Measurements from ENCODE around the gene COL4A2.

Gene COL4A2

GRCh38 chr13:110290153-110290552 is 16.9 kb upstream of the COL4A2 start:
- no peak for DNase-seq (ENCODE audit: low read depth in 1 of 2, low spot score in 1 of 2)

GRCh38 chr13:110290826-110291225 is 16.3 kb upstream of the COL4A2 start:
- no peak for DNase-seq (ENCODE audit: low read depth in 1 of 2, low spot score in 1 of 2)

- DNase-seq (ENCODE audit: low read depth in 1 of 2, low spot score in 1 of 2) = no peak
Observed at GRCh38 chr13:110291286-110291685, 15.8 kb upstream of the COL4A2 start.

DNA sequence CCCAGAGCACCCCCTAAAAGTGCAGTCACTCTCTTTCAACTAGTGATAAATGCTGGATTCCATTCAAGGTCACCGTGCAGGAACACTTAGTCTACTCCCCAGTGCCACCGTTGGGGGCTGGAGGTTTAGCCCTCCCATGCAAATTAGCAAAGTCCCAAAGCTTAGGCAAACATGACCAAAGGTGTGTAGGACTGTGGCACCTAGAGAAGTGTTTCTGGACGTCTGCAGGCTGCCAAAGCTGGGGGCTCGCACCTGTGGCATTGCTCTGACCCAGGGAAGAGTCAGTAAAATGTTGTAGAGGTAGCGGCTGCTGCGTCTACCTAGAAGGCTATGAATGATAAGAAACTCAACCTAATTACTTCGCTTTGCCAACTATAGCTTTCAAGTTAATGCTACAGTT is 14.0 kb upstream of the COL4A2 start:
- no peak for DNase-seq (ENCODE audit: low read depth in 1 of 2, low spot score in 1 of 2)

DNA sequence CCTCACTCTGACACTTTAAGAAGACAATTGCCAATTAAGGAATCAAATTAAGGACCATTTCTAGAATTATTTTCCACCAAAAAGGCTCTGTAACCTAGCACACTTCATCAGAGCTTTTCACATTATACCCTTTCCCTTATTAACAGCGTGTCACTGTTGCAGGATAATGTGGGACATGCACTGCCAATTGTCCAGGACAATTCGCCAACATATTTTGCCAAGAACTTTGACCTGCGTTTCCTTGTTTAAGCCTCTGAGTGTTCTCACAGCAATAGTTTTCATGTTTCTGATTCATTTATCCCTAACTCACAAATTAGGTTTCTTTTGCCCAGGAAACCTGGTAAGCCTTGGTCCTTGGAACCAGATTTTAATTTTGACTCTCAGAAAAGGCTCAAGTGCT is 13.4 kb upstream of the COL4A2 start:
- DNase-seq (ENCODE audit: low read depth in 1 of 2, low spot score in 1 of 2) = no peak

- no peak for DNase-seq (ENCODE audit: low read depth in 1 of 2, low spot score in 1 of 2)
Observed at GRCh38 chr13:110294146-110294545, 12.9 kb upstream of the COL4A2 start.

DNA sequence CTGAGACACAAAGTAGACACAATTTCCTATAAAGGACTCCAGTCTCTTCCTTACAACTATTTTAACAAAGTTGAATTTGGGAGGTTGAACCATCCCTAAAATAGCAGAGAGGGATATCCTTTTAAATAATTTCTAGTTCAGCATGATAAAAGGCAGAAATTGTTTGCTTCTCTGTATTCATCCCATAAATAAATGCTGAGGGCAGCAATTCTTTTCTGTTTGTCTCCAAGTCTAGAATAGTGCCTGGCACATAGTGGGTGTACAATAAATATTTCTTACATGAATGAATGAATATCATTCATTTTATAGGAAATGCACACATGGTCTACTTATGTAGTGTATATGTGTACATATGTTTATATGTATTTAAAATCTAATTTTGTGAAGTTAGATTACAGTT is 12.5 kb upstream of the COL4A2 start:
- no peak for DNase-seq (ENCODE audit: low read depth in 1 of 2, low spot score in 1 of 2)

- DNase-seq (ENCODE audit: low read depth in 1 of 2, low spot score in 1 of 2) = no peak
Observed at GRCh38 chr13:110297011-110297410, 10.1 kb upstream of the COL4A2 start.

DNA sequence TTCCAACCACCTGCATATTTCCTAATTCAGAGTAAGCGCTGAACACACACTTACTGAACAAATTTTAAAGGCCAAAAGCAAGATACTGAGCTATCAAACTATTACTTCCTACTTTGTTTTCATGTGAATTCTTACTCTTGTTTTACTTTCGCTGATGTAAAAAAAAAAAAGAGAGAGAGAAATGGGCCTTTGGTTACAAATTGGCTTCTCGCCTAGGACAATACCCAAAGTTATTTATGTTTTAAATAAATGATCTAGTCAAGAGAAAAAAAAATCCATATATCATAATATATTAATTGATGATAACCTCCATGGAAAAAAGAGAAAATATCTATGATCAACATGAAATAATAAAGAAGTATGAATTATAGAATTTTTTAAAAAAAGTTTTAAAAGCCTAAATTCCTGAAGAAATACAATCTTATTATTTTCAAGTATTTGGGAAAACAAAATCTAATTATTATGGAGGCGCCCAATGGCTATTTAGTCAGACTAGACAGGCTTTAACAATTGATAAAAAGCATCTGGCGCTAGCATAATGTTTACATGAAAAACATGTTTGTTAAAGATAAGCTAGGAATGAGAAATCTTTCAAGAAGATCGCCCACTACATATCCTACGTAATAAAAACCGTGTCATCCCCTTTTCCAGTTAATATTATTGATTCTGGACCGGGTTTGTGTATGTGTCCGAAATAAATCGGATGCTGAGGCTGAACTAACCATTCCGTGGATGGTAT is 9.1 kb upstream of the COL4A2 start:
- no peak for DNase-seq (ENCODE audit: low read depth in 1 of 2, low spot score in 1 of 2)

GRCh38 chr13:110298505-110299282 is 8.4 kb upstream of the COL4A2 start:
- DNase-seq (ENCODE audit: low read depth in 1 of 2, low spot score in 1 of 2) = no peak

DNA sequence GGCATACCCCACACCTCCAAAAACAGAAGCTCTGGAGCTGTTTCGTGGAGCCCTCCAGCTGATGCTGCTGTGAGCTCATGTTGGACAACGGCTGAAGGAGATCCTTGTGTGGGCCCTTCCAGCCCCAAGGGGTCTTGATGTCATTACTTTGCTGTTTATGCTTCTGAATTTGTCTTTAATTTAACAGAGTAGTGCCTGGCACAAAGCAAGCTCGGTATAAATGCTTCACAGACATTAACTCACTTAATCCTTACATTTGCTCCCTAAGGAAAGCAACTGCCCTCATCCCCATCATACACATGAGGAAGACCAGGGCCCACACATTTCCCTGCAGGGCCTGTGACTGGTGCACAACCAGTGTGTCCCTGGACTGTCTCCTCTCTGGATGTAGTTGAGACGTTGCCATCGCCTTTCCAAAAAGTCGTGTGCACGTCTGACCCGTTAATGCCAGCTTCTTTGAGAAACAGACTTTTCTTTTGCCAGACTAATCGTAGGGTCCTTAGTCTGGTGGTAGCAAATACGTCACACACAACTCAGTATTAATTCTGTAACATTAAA is 7.7 kb upstream of the COL4A2 start:
- no peak for DNase-seq (ENCODE audit: low read depth in 1 of 2, low spot score in 1 of 2)

DNA sequence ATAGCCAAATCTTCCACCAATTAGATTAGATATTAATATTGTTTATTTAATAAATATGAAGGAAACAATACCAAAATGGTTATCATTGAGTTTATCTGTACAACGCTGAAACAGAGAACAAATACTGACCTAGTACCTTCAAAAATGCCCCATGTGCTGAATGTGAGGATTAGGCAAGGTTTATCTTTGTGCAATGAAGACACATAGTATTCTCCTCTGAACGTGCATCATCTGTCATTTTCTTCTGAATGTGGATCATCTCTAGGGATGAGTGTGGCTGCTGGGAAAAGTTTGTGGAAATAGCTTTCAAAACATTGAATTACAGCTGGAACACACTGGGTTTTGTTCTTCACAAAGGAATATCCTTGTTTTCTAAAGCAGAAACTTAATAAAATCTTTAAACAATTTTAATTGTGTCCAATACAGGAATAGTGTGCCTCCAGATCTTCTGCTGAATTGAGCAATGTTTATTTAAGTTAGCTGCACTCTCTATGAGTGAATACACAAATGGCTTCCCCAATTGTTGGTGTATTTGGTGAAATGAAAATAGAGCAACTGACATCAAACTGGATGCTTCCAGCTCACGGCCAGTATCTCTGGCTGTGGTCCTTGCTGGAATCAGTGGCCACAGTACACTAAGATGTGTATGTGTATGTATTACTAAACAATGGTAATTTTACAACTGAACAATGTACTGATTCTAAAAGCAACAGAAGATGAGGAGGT is 6.8 kb upstream of the COL4A2 start:
- DNase-seq (ENCODE audit: low read depth in 1 of 2, low spot score in 1 of 2) = no peak

- DNase-seq (ENCODE audit: low read depth in 1 of 2, low spot score in 1 of 2) = no peak
Observed at GRCh38 chr13:110301083-110301482, 6.0 kb upstream of the COL4A2 start.

- no peak for DNase-seq (ENCODE audit: low read depth in 1 of 2, low spot score in 1 of 2)
Observed at GRCh38 chr13:110301606-110302553, 5.2 kb upstream of the COL4A2 start.

DNA sequence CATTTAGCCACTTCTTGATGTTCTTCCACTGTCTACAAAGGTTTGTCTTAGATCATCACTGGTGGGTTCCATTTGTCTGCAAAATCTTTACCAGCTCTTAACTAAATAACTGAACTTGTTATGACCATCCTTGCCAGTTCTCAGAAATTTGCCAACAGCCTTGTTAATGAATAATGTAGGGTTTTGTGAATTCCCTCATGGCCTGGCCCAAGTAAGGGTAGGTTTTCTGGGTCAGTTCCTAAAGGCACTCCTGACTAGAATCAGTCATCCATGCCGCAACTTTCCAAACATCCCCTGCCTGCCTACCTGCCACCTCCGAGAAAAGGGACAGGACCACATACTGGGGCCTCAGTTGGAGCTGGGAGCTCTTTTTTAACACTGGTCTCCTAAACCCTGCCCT is 4.1 kb upstream of the COL4A2 start:
- no peak for DNase-seq (ENCODE audit: low read depth in 1 of 2, low spot score in 1 of 2)

GRCh38 chr13:110303644-110304043 is 3.4 kb upstream of the COL4A2 start:
- no peak for DNase-seq (ENCODE audit: low read depth in 1 of 2, low spot score in 1 of 2)

GRCh38 chr13:110304256-110304655 is 2.8 kb upstream of the COL4A2 start:
- no peak for DNase-seq (ENCODE audit: low read depth in 1 of 2, low spot score in 1 of 2)

DNA sequence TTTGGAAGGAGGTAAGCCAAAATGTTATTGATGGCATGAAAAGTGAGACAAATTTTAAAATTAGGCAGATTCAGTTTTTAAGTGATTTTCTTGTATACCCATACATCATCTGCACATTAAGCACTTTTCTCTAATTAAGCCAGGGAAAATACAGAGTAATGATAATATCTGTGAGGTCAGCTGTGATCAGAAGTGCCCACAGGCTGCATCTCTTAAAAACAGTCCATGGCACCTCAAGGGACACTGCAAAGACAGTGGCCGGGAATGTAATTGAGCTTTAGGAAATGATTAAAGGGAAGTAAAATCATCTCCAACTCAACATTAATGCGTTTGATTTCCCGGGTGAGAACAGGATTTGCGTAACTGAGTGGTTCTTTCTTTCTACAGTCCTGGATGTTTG is 2.1 kb upstream of the COL4A2 start:
- DNase-seq (ENCODE audit: low read depth in 1 of 2, low spot score in 1 of 2) = no peak

- DNase-seq (ENCODE audit: low read depth in 1 of 2, low spot score in 1 of 2) = no peak
Observed at GRCh38 chr13:110305544-110305943, 1.5 kb upstream of the COL4A2 start.

DNA sequence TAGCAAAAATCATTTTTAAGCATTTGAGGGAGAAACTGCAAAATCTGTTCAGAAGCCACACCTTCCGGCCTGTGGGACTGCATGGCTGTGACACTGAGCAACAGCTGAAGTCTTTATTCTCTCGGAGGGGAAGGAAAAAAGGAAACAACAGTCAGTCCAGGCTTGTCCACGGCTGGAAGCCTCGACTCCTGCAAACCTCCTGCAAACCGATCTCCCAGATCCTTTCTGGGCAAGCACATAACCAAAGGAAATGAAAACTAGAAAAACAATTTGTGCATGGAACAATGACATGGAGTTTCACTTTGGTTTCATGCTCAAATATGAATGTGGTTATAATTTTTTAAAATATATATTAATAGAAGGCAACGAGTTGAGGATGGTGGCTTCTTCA is 1.1 kb upstream of the COL4A2 start:
- no peak for DNase-seq (ENCODE audit: low read depth in 1 of 2, low spot score in 1 of 2)
